Body of pancreas (tissue), 4 donors: ENCODE measurements around the gene HLA-DMB. TPM values are rescaled to one million over a fixed set of nuclear protein-coding genes. Genes with fewer than 3 reads are reported as not detected.

Source experiments
- ATAC-seq: fragments of 150-250 bp; one replicate; pipeline ENCODE4 v1.9.1; 2016
- DNase-seq, 4 donors: peaks; one replicate each; pipeline ENCODE4 v3.0.0-alpha.2; 2019
- H3K27ac ChIP-seq, 4 donors: fragments of 200-600 bp; sonication (generic); 1 replicate in 3 of 4; 2 replicates in 1 of 4; pipeline versions ENCODE4 v1.5.1 to v1.6.1; 2016 to 2019; ENCODE audit warnings: mild to moderate bottlenecking in 1 of 4, mixed read lengths in 1 of 4, moderate library complexity in 1 of 4
- H3K27me3 ChIP-seq, 2 donors: fragments of 200-600 bp; sonication (generic); one replicate each; pipeline ENCODE4 v1.6.0; 2016; ENCODE audit warnings: mild to moderate bottlenecking in 1 of 2
- H3K36me3 ChIP-seq, 2 donors: fragments of 200-600 bp; sonication (generic); replicated peaks in 1 of 2; 2 replicates each; pipeline ENCODE4 v1.5.1; 2016; ENCODE audit warnings: low read depth in 2 of 2; ENCODE audit not compliant: insufficient read depth in 1 of 2
- H3K4me1 ChIP-seq: fragments of 200-600 bp; sonication (generic); one replicate; pipeline ENCODE4 v1.6.0; 2016
- H3K4me3 ChIP-seq, 2 donors: fragments of 200-600 bp; sonication (generic); 1 replicate in 1 of 2; 2 replicates in 1 of 2; pipeline ENCODE4 v1.5.1; 2016 to 2019
- H3K9me3 ChIP-seq, 3 donors: fragments of 200-600 bp; sonication (generic); 1 replicate in 2 of 3; 2 replicates in 1 of 3; pipeline ENCODE4 v1.5.1; 2016
- POLR2A ChIP-seq, 3 donors: fragments of 450-650 bp; IDR thresholded peaks; one replicate each; pipeline ENCODE4 v1.6.1; 2016; ENCODE audit warnings: antibody characterized with exemption in 3 of 3, mild to moderate bottlenecking in 2 of 3
- WGBS, 2 donors: methylation state at CpG; one replicate each; pipeline ENCODE4 v1.1.5; 2017; 5-methylcytosine and 5-hydroxymethylcytosine counted together
- intact Hi-C: fragments of 100-400 bp; cut with DNase I; formaldehyde crosslinking; loops from one replicate; pipeline ENCODE4 v1.15.1; 2023
- total RNA-seq, 2 donors: library from RNA; depleted of rRNA; stranded (reverse); fragments of >200 nt; gene quantifications; one replicate each; pipeline ENCODE4 v1.1.0, GENCODE V29; 2016
- TF ChIP-seq, protein P1 (sequence below), 7 experiments: fragments of 450-650 bp in 4 of 7; fragments of 200-600 bp in 3 of 7; sonication (generic) in 3 of 7; IDR thresholded peaks; one replicate each; pipeline ENCODE4 v1.5.1; 2016 to 2019; ENCODE audit warnings: antibody characterized with exemption in 7 of 7

Gene HLA-DMB
- total RNA-seq, 2 donors from 2014 or later, result 3.0 to 14.3 TPM

DNA sequence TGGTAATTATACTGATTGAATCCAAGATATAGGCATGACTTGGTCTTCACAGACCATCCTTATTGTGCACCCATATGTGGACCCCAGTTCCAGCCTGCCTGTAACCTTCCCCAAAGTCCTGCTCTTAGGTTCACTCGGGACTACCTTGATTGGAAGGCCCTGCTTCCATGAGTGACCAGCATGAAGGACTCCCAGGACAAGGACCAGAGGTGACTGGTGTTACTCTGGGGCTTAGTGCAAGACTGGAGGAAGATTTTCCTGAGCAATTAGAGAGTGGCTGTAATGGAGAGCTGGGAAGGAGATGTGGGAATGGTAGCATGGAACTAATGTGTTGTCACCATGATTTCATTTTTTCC, 42.6 kb upstream of the HLA-DMB start:
- Histone ChIP-seq H3K4me1 (peaks cover 46% of the 10 kb centered on the region), H3K27me3 (no peaks in the 10 kb centered on the region), H3K9me3 (no peaks in the 10 kb centered on the region), H3K4me3 (no peak overlapping the region), H3K27ac (peak overlapping the region in 3 of 4 donors; percentile 23 to 53 (median 42)), H3K36me3 (peaks cover 15 to 23% of the 10 kb centered on the region in 2 donors)
- intact Hi-C loops, result loop anchor here (10.0 kb wide), 1 partner anchor 99 kb away; no protein-coding TSS in a partner anchor
- DNase-seq (no peak), ATAC-seq (no peak)
- 13 to 31% methylated on average over 1 of the region's 1 CpG for WGBS, 2 donors
- no peak for TF ChIP-seq POLR2A (IDR thresholded peaks at IDR 0.05)
- TF ChIP-seq, protein P1, sequence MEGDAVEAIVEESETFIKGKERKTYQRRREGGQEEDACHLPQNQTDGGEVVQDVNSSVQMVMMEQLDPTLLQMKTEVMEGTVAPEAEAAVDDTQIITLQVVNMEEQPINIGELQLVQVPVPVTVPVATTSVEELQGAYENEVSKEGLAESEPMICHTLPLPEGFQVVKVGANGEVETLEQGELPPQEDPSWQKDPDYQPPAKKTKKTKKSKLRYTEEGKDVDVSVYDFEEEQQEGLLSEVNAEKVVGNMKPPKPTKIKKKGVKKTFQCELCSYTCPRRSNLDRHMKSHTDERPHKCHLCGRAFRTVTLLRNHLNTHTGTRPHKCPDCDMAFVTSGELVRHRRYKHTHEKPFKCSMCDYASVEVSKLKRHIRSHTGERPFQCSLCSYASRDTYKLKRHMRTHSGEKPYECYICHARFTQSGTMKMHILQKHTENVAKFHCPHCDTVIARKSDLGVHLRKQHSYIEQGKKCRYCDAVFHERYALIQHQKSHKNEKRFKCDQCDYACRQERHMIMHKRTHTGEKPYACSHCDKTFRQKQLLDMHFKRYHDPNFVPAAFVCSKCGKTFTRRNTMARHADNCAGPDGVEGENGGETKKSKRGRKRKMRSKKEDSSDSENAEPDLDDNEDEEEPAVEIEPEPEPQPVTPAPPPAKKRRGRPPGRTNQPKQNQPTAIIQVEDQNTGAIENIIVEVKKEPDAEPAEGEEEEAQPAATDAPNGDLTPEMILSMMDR (IDR thresholded peaks at IDR 0.05), result no peak

DNA sequence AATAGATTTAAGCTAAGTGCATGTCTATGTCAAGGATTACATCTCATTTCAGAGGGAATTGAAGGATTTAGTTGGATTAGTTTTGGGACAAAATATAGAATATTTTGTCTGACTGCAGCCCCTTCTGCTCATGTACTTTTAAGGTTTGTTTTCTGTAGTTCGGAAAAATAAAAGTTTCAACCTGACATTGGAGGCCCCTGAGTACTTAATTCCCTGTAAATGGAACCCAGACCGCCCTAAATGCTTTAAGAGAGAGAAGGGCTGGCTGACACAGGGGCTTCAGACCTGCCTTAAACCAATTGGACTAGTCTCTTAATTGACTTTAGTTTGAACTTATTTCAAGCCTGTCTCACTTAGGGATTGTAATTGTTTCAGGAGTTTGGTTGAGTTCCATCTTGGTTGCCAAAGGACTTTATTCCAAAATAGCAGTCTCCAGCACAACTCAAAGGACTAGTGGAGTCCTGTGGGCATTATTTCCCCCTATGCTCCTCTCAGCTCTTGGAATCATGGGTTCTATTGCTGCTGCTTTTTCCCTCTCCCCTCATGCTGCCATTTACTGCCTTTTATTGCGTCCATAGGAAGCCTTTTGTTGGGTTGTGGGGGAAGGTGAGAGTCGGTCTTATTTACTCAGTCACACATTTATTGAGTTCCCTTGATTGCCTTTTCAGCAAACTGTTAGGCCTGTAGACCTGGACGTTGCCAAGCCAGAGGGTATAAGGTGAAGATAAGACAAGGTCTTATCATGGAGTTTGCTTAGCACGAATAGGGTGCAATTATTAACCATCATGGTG, 42.1 kb upstream of the HLA-DMB start:
- peaks cover 20 to 28% of the 10 kb centered on the region in 2 donors for H3K36me3 ChIP-seq
- H3K4me1 ChIP-seq, result peaks cover 51% of the 10 kb centered on the region
- TF ChIP-seq, protein P1 (IDR thresholded peaks at IDR 0.05), result no peak
- TF ChIP-seq POLR2A (IDR thresholded peaks at IDR 0.05), result no peak
- no peaks in the 10 kb centered on the region for H3K9me3 ChIP-seq
- no peak overlapping the region for H3K4me3 ChIP-seq
- DNase-seq (no peak), ATAC-seq (no peak)
- 34 to 37% methylated on average over 6 of the region's 6 CpGs for WGBS, 2 donors
- intact Hi-C loops, result loop anchor here (10.0 kb wide), 1 partner anchor 98 kb away; no protein-coding TSS in a partner anchor
- peak overlapping the region in 2 of 4 donors; percentile 23 to 53 for H3K27ac ChIP-seq
- H3K27me3 ChIP-seq, result no peaks in the 10 kb centered on the region

DNA sequence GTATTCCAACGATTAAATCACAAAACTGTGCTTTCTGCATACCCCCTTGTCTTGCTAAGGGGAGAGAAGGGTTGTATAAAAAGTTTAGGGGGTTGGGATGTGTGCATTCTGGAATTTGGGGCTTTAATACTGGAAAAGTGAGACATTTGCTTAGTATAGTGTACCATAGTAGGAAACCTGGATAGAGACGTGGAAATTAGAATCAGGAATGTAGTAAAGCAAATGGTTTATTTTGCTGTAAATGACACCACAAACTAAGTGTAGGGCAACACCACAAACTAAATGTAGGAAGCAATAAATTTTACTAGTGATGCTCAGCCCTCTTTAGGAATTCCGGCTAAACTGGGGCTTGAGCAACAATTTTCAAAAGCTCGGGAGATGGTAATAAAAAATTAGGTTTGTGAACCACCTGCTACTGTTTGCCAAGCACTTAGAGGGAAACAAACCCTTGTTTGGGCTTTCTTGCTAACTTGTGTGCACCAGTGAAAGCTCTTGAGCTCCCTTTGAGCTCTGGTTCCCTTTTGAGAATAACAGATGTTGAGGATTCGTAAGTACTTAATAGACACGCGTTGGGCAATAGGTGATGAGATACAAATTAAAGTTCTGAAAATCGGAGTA, 41.4 kb upstream of the HLA-DMB start:
- intact Hi-C loops, result loop anchor here (10.0 kb wide), 1 partner anchor 97 kb away; no protein-coding TSS in a partner anchor
- TF ChIP-seq POLR2A (IDR thresholded peaks at IDR 0.05), result no peak
- TF ChIP-seq, protein P1 (IDR thresholded peaks at IDR 0.05), result no peak
- Histone ChIP-seq H3K27ac (peak overlapping the region in 1 of 4 donors; percentile 53), H3K9me3 (no peaks in the 10 kb centered on the region), H3K27me3 (no peaks in the 10 kb centered on the region), H3K4me3 (no peak overlapping the region), H3K4me1 (peaks cover 58% of the 10 kb centered on the region), H3K36me3 (peaks cover 27 to 34% of the 10 kb centered on the region in 2 donors)
- ATAC-seq (no peak), DNase-seq (no peak)
- WGBS, 2 donors, result 46 to 67% methylated on average over 8 of the region's 8 CpGs

DNA sequence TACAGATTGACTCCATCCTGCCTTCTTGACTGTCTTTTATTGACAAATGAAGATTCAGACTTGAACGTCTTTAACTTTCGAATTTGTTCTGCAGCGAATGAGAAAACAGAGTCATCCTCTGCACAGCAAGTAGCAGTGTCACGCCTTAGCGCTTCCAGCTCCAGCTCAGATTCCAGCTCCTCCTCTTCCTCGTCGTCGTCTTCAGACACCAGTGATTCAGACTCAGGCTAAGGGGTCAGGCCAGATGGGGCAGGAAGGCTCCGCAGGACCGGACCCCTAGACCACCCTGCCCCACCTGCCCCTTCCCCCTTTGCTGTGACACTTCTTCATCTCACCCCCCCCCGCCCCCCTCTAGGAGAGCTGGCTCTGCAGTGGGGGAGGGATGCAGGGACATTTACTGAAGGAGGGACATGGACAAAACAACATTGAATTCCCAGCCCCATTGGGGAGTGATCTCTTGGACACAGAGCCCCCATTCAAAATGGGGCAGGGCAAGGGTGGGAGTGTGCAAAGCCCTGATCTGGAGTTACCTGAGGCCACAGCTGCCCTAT, 39.7 kb upstream of the HLA-DMB start:
- Histone ChIP-seq H3K4me1 (peaks cover 75% of the 10 kb centered on the region), H3K27me3 (no peaks in the 10 kb centered on the region), H3K9me3 (no peaks in the 10 kb centered on the region), H3K27ac (no peak overlapping the region), H3K36me3 (peaks cover 39 to 49% of the 10 kb centered on the region in 2 donors), H3K4me3 (no peak overlapping the region)
- 72 to 79% methylated on average over 10 to 11 of the region's 11 CpGs for WGBS, 2 donors
- ATAC-seq (no peak), DNase-seq (no peak)
- intact Hi-C loops, result loop anchor here (10.0 kb wide), 1 partner anchor 96 kb away; no protein-coding TSS in a partner anchor
- TF ChIP-seq POLR2A (IDR thresholded peaks at IDR 0.05), result no peak
- TF ChIP-seq, protein P1 (IDR thresholded peaks at IDR 0.05), result no peak
